GM21381 (cell line): ENCODE data around the gene TMEM14C.

ENCODE experiments used
- ATAC-seq: cut with Tn5 transposase; IDR thresholded peaks from one replicate; pipeline ENCODE4 v1.9.1; 2021; ENCODE audit warnings: mild to moderate bottlenecking, moderate library complexity; ENCODE audit not compliant: unreplicated experiment

The TMEM14C gene

DNA sequence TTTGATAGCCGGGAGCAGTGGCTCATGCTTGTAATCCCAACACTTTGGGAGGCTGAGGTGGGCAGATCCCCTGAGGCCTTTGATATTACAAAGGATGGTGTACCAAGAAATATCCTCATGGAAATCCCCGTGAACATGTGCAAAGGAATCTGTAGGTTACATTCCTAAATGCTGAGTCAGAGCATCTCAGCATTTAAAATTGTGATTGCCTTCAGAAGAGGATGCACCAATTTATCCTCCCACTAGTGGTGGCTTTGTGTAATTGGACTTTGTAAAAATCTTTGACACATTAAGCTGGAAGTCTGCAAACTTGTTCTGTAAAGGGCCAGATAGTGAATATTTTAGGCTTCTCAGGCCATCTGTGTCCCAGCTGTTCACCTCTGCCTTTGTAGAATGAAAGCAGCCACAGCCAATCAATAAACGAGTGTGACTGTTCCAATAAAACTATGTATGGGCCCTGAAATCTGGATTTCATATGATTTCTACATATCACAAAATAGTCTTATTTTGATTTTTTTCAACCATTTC, 36.5 kb downstream of the TMEM14C start:
- ATAC-seq, result peak; percentile 62

DNA sequence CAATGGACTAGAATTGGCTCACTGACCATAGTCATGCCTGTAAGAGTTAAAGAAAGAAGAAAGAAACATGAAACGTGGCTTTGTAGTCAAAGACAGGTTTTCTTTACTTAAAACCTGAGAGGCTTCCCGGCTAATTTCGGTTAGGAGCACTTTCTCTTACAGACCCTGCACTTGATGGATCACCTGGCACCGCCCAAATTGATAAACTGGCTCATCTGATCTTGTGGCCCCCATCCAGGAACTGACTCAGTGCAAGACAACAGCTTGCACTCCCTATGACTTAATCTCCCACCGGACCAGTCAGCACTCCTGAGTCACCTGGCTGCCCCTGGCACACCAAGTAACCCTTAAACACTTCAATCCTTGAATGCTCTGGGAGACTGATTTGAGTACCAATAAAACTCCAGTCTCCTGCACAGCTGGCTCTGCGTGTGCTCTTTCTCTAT, 37.0 kb downstream of the TMEM14C start:
- ATAC-seq, result no peak

DNA sequence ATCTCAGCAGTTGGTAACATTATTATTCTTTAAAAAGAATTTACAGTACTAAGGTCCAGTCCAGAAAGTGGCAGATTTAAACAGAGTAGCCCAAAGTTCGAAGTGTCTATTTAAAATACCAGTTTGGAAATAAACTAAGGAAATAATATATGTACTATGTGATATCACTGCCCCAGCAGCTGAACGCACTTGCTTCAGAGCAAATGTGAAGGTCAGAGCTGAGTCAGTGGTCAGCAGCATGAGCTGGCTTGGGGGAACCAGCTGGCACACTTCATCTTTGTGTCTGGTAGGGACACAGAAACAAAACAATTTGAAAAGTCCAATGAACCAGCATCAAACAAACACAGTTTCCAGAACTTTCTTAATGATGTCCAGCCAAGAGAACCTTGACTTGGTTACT, 40.1 kb downstream of the TMEM14C start:
- no peak for ATAC-seq

DNA sequence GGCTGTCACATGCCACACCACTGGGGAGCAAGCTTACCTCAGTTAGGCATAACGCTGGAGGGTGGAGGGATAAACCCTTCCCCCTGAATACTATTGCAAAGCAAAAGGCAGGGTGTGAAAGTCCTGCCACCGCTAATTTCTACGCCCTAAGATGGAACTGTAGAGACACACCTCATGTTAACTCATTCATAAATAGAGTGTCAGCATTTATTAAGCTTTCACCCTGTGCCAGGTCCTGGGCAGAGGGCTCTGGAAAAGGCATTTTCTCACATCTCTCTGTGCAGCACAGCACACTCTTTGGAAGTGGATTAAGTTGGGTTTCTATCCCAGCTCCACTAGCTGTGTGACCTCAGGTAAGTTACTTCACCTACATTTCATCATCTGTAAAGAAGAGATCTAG, 46.5 kb downstream of the TMEM14C start:
- ATAC-seq, result no peak

DNA sequence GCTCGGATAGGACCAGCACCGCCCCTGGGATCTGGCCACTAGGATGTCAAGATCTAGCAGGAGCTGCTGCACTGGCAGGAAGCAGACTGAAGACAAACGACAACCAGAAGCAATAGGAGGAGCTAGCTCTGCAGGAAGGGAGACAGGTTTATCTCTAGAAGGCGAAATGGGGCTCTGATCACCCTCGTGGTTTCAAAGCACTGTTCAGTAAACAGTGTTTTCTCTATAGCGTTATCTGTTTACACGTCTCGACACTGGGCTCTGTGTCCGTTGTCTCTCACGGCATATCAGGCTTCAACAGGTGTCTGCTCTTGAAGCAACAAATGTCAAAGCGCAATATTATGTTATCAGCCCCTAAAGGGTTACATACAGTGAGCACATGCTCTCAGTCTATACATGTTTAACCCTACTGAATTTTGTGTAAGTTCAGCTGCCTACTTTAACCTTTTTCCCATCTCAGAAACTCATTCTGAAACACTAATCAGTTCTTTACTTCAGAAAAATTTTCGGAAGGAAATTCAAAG, 48.6 kb downstream of the TMEM14C start:
- ATAC-seq, result no peak

DNA sequence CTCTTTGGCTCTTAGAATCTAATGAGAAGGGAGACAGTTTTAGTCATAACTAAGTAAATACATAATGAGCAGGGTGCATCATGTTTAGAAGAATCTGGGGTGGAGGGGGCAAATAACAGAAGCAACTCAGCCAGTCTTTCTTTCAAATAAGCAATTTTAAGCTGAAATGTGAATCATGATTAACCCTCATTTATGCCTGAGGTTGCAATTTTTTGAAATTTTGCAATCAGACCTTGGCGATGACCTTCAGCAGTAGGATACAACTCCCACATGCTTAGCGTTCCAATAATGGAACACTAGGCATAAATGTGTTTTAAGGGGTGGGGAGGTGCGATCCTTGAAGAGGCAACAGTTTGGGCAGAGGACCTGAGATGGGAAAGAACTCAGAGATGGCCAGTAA, 55.4 kb downstream of the TMEM14C start:
- ATAC-seq, result no peak

DNA sequence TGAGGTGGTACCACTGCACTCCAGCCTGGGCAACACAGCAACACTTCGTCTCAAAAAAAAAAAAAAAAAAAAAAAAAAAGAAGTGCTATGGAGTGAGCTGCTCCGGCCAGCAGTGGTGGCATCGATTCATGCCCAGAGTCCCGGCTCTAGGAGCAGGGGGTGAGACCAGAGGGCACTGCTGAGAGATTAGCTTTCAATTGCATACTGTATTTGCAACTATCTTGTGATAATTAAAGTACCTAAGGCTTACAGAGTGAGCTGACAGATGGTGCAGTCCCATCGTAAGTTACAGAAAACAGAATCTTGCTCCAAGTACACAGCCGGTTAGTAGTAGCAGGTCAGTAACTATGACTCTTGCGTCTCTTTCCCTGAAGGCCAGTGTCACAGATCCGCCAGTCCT, 56.2 kb downstream of the TMEM14C start:
- ATAC-seq, result no peak
